Measurements from ENCODE around the gene LHFPL2.

The LHFPL2 gene

GRCh38 chr5:78672154-78672553 is 23.6 kb upstream of the LHFPL2 start:
- Histone ChIP-seq H4K20me1 (ENCODE audit: control insufficient read depth, insufficient read depth, low read depth, low read length) (no peaks in the 10 kb centered on the region), H3K4me2 (ENCODE audit: low read length) (no peak overlapping the region), H3K4me3 (ENCODE audit: low read length) (no peak overlapping the region), H3K27ac (ENCODE audit: low read depth, low read length) (no peak overlapping the region), H3K9me3 (ENCODE audit: control insufficient read depth, insufficient read depth, low read length) (no peaks in the 10 kb centered on the region), H3K36me3 (ENCODE audit: control insufficient read depth, low read length) (no peaks in the 10 kb centered on the region), H3K4me1 (ENCODE audit: control insufficient read depth, low read length) (peaks cover 7% of the 10 kb centered on the region), H3K79me2 (ENCODE audit: control insufficient read depth, low read length) (no peaks in the 10 kb centered on the region), H3K9me2 (replicated peaks; ENCODE audit: control insufficient read depth, low read length) (no peaks in the 10 kb centered on the region), H3F3A (ENCODE audit: control insufficient read depth, insufficient read depth) (no peaks in the 10 kb centered on the region), H3K27me3 (ENCODE audit: control insufficient read depth, low read length) (no peaks in the 10 kb centered on the region)
- no peak for TF ChIP-seq CTCF (IDR thresholded peaks at IDR 0.05; ENCODE audit: low read depth, low read length, poor library complexity, severe bottlenecking)
- TF ChIP-seq EZH2phosphoT487 (IDR thresholded peaks at IDR 0.05; ENCODE audit: borderline replicate concordance, low read length): no peak

GRCh38 chr5:78671609-78672008 is 23.0 kb upstream of the LHFPL2 start:
- TF ChIP-seq EZH2phosphoT487 (IDR thresholded peaks at IDR 0.05; ENCODE audit: borderline replicate concordance, low read length) (no peak), CTCF (IDR thresholded peaks at IDR 0.05; ENCODE audit: low read depth, low read length, poor library complexity, severe bottlenecking) (no peak)
- peaks cover 8% of the 10 kb centered on the region for H3K4me1 ChIP-seq (ENCODE audit: control insufficient read depth, low read length)
- H4K20me1 ChIP-seq (ENCODE audit: control insufficient read depth, insufficient read depth, low read depth, low read length): no peaks in the 10 kb centered on the region
- H3K27ac ChIP-seq (ENCODE audit: low read depth, low read length): no peak overlapping the region
- H3K79me2 ChIP-seq (ENCODE audit: control insufficient read depth, low read length): no peaks in the 10 kb centered on the region
- H3K36me3 ChIP-seq (ENCODE audit: control insufficient read depth, low read length): no peaks in the 10 kb centered on the region
- no peak overlapping the region for H3K4me2 ChIP-seq (ENCODE audit: low read length)
- no peaks in the 10 kb centered on the region for H3K27me3 ChIP-seq (ENCODE audit: control insufficient read depth, low read length)
- no peaks in the 10 kb centered on the region for H3K9me3 ChIP-seq (ENCODE audit: control insufficient read depth, insufficient read depth, low read length)
- H3F3A ChIP-seq (ENCODE audit: control insufficient read depth, insufficient read depth): no peaks in the 10 kb centered on the region
- H3K4me3 ChIP-seq (ENCODE audit: low read length): no peak overlapping the region
- no peaks in the 10 kb centered on the region for H3K9me2 ChIP-seq (replicated peaks; ENCODE audit: control insufficient read depth, low read length)

- Histone ChIP-seq H3K36me3 (ENCODE audit: control insufficient read depth, low read length) (no peaks in the 10 kb centered on the region), H3K79me2 (ENCODE audit: control insufficient read depth, low read length) (no peaks in the 10 kb centered on the region), H3K27ac (ENCODE audit: low read depth, low read length) (no peak overlapping the region), H3F3A (ENCODE audit: control insufficient read depth, insufficient read depth) (no peaks in the 10 kb centered on the region), H3K4me2 (ENCODE audit: low read length) (no peak overlapping the region), H4K20me1 (ENCODE audit: control insufficient read depth, insufficient read depth, low read depth, low read length) (no peaks in the 10 kb centered on the region), H3K4me3 (ENCODE audit: low read length) (no peak overlapping the region), H3K9me2 (replicated peaks; ENCODE audit: control insufficient read depth, low read length) (no peaks in the 10 kb centered on the region), H3K4me1 (ENCODE audit: control insufficient read depth, low read length) (peaks cover 14% of the 10 kb centered on the region), H3K9me3 (ENCODE audit: control insufficient read depth, insufficient read depth, low read length) (no peaks in the 10 kb centered on the region), H3K27me3 (ENCODE audit: control insufficient read depth, low read length) (no peaks in the 10 kb centered on the region)
- TF ChIP-seq CTCF (IDR thresholded peaks at IDR 0.05; ENCODE audit: low read depth, low read length, poor library complexity, severe bottlenecking): no peak
- TF ChIP-seq EZH2phosphoT487 (IDR thresholded peaks at IDR 0.05; ENCODE audit: borderline replicate concordance, low read length): no peak
Observed at GRCh38 chr5:78670701-78671269, 22.2 kb upstream of the LHFPL2 start.
